Measurements from ENCODE around the gene TNIP1. TPM values are rescaled to one million over a fixed set of nuclear protein-coding genes. Genes with fewer than 3 reads are reported as not detected.

The TNIP1 gene
- polyA plus RNA-seq, 1 donor = 61.6 TPM

DNA sequence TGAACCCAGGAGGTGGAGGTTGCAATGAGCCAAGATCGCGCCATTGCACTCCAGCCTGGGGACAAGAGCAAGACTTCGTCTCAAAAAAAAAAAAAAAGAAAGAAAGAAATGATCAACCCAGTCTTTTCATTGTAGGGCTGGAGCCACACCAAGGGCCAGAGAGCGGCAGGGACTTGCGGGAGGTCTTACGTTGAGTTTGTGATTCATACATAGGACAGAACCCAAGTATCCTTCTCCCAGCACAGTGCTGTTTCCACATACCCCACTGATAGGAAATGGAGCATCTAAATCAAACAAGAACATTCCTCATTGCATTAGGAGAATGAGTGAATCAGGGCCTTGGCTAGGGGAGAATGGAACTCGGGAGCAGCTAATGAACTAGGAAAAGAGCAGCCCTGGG lies 3.5 kb upstream of the TNIP1 start:
- no peak for DNase-seq

DNA sequence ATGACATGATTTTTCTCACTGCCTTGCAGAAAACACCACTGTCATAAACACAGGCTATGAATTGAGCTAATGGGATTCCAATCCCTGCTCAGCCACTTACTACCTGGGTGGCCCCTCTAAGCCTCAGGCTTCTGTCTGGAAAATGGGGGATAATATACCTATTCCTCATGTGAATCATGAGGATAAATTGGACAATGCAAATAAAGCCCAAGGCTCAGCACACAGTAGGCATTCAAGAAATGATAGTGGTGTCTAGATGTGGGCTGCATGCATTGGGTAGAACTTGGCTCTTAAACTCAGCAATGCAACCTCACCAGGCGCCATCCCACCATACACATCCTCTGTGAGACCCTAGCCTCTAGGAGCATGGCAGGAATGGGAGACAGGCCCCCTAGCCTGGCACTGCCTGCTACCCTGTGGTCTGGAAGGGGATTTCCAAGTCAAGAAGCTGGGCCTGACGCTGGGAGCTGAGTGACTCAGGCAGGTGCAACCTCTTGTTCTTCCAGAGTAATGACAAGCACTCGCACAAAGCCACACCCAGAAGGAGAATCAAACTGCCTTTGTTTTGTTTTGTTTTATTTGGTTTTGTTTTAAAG lies 2.3 kb upstream of the TNIP1 start:
- no peak for DNase-seq

DNA sequence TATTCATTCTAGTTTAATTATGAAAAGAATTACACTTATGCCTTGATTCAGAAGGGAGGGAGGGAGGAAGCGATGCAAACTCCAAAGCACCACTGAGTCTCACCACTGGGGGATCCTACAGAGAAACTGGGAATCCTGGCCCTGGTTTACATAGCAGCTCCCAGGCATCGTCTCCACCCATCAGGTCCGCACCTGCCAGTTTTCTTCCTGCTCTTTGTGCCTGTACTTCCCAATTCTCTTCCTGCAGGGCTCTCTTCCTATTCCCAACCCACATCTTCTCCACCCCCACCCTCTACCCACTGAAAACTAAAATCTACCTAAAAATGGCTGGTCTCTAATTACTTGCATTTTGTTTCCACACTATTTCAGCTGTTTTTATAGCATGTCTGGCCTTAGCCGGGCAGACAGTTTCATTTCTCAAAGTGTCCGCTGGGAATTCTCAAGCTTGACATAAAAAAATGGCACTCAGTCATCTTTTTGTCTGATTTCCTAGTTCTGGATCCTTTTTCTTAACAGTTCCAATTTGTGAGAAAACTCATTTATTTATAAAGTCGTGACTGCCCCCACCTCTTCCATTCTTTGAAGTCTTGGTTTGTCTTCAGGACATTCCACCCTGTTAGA lies 1.6 kb upstream of the TNIP1 start:
- DNase-seq = no peak

DNA sequence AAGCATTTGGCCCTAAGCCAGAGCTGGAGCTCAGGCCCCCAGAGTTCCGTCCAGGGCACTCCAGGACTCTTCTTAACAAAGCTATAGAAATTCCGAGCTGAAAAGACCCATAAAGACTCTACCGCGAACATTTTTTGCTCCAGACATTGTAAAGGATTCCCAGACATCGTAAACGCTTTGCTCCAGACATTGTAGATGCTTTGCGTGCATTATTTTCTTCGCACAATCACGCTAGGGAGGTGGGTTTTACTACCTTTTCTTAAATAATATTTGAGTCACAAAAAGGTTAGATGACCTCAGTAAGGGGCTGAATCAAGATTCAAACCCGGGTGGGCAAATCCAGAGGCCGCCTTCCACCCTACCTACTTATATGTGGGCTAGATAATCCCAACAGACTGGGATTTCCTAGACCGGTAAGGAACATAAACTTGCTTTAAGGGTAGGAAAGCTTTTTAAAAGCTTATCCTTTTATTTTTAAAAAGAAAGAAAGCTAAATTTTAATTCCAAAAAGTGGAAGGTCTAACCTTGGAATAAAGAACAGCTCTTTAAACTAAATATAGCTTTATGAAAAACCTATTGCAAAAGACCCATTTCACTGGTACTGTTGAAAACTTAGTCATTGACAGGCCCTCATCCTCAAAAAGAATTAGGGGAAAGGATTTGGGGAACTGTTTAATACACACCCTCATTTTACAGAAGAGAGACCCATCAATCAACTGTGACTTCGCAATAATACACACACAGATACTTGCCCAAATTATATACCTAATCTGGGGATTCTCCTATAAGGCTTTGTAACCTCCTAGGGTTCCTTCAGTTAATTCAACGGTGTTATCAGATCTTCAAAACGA lies 822 bp upstream of the TNIP1 start:
- peak; percentile 83 for DNase-seq

DNA sequence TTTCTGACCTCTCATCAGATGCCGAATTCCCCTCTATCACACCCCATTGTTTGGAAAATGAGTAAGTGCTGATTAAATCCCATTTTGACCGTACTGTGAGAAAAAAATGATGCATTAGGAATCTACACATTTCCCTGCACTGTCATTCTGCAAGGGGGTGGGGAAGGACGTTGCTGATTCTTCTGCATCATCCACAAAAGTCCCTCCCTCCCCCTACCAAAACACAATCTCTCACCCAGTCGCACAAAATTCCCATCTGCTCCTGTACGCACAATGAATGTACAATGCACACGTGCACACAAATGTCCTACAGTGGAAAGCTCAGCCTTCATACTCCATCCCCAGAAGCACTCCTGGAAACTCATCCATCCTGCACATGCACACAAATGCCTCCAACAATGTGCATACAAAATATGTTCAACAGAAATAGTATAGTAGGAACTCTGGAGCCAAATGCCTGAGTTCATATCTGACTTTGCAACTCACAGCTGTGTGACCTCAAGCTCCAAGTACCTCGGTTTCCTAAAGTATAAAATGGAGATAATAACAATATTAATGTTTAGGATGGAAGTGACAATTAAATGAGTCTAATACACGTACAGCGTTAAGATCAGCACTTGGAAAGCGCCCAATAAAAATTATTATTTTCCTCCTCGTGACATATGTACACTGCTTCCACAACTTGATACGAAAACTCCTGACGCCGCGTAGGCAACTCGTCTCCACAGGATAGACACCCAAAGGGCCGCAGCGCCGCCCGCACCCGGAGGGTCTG lies 809 bp downstream of the TNIP1 start:
- no peak for DNase-seq

DNA sequence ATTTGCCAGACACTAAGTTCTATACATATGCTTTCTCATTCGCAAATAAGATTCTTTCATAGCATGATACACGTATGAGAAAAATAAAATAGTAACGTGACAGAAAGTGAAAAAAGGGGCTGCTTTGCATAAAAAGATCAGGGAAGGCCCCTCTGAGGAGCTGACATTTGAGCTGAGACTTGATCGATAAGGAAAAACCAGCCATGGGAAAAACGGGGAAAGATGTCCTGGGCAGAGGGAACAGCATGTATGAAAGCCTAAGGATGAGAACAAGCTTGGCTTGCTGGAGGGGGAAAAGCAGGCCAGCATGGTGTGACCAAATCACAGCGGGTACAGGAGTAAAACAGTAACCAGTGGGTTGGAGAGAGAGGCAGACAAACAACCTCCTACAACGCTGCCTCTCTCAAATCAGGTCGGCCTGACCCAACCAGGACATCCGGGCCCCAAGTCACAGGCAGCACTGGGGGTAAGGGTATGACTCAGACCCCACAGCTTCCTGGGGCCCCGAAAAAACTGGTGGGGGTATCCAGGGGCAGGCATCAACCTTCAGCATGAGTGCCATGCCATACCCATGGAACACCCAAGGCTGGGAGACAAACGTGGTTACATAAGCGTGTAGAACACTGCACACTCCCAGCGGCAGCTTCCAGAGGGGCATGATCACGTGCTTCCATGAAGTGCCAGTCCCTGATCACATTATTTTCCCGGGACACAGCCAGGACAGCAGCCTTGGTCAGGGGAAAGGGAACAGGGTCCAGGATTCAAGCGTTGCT lies 2.2 kb downstream of the TNIP1 start:
- no peak for DNase-seq

DNA sequence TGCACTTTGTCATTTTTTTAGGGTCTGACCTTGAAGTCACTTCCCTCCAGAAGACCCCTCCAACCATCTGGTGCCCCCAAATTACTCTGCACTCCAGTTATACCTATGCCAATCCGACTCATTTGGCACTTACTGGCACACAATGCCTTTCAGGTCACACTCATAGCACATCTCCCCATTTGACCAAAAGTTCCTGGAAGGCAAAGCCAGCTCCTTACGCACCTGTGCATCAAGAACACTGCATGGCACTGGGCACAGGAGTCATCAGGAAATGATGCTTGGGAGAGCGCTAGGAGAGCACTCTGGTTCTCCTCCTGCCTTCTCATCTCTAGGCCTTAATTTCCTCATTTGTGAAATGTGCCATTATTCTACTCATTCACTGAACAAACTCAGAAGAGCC lies 2.9 kb downstream of the TNIP1 start:
- no peak for DNase-seq

DNA sequence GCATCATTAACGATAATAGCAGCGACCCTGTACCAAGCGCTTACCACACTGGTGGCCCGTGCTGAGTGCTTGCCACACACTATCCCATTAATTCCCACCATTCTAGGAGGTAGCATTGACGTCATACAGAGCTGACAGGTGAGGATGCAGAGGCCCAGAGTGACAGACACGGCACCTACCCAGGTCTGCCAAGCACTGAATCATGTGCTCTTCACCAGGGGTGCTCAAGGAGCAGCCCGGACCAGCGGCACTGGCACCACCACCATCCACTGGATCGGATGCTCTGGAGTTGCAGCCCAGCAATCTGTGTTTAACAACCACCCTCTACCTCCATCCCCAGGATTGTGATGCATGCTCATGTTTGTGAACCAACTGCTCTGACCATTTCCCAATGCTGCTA lies 3.4 kb downstream of the TNIP1 start:
- no peak for DNase-seq

DNA sequence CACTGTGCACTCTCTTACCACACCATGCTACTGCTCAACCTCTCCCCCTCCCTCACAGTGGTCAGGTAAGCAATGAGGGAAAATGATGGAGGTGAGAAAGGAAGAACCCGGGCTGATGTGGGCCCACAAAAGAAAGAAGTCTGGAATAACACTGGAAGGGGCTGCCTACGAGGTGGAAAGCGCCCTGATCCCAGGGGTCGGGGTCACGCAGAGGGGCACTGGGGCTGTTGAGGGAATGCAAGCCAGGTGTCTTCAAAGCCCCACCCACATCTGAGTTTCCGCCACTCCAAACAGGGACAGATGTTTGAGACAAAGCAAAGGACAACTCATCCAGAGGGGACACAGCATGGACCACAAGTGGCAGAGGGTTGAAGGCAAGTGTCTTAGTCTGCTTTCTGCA lies 4.2 kb downstream of the TNIP1 start:
- DNase-seq = no peak

DNA sequence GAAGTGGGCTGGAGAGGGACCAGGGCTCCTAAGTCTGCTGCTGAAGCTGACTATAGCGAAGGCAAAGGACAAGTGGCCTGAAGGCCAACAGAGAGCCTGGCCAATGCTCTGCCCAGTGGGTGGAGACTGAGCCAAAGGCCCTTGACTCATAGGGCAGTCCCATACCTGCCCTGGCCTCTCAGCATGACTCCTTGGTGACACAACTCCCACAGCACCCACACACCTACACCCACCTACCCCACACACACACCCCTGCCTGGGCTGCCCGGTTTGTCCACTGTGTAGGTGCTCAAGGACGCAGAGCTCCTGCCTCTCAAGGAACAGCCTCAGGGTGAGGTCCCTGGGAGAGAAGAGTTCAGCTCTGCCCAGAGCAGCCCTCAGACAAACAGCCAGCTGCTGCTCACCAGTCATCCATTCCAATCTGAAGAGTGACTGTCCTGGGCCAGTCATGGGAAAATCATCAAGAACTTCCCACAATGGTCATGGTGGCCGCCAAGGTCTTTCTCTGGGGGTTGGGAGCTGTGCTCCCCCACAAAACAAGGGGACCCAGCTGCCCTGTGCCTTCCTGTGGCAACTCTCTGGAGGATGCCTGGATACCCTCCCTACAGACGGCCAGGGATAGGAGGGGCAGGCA lies 5.0 kb downstream of the TNIP1 start:
- no peak for DNase-seq

DNA sequence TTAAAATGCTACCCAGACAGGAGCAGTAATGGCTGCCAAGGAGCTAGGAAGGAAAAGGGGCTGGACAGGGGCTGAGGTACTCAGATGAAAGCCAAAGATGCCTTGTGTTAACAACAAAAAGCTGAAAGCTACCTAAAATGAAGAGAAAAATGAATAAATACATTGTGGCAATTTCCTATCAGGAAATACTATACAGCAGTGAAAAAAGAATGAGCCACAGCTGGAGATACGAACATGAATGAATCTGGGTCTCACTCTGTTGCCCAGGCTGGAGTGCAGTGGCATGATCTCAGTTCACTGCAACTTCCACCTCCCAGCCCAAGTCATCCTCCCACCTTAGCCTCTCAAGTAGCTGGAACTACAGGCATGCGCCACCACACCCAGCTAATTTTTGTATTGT lies 6.3 kb downstream of the TNIP1 start:
- DNase-seq = no peak

DNA sequence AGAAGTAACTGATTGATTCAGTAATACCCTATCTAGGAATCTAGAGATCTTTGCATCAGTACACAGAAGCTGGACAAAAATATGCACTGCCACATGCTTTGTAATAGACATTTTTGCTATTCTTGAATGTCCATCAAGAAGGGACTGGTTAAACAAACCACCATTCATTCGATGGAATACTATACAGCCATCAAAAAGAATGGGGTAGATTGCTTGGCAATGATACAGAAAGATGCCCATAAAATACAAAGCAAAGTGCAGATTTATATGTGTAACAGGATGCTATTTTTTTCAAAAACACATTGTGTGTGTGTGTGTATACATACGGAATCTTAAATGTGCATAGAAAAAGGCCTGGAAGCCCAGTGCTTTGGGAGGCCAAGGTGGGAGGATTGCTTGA lies 7.6 kb downstream of the TNIP1 start:
- no peak for DNase-seq

DNA sequence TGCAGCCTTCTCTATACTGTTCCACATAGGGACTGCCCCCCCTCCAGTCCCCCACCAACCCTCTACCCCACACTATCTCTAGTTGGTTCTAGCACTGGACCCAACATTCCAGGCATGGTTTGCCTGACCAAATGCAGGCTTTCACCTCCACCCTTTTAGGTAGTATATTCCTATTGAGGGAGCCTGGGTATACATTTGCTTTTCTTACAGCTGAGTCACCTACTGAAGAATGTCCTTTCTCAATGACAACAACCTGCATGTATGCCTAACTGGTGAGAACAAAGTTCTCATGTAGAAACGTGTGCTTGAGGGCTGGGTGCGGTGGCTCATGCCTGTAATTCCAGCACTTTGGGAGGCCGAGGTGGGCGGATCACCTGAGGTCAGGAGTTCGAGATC lies 8.2 kb downstream of the TNIP1 start:
- no peak for DNase-seq

DNA sequence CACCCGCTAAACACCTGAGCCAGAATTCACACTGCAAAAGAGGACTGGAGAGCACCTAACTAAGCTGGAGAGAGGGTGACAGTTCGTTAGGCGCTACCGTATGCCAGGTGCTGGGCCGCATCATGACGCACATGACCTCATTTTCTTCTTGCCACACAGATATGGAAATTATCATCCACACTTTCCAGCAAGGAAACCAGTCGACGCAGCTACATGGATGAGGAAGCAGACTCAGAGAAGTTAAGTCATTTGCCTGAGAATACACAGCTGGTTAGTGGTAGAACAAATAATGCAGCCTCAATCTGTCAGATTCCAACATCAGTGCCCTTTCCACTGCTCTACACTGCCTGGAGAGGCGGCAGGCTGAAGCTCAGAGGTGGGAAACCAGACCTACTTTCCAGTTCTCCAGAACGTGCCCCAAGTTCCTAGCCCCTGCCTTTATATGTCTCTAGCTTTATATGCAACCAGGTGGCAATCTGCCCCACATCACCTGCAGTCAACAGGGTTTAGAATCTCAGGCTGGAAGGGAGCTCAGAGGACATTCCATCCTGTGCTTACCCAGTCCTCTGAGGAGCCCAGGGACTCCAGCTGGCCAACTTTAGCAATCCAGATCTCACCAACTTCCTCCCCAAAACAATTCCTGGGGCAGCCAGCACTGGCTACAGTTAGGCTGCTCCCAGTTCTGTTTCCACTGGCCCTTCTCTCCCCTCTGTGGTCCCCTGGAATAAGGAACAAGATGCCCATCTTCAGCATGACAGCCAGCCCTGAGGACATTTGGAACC lies 8.8 kb downstream of the TNIP1 start:
- DNase-seq = no peak

DNA sequence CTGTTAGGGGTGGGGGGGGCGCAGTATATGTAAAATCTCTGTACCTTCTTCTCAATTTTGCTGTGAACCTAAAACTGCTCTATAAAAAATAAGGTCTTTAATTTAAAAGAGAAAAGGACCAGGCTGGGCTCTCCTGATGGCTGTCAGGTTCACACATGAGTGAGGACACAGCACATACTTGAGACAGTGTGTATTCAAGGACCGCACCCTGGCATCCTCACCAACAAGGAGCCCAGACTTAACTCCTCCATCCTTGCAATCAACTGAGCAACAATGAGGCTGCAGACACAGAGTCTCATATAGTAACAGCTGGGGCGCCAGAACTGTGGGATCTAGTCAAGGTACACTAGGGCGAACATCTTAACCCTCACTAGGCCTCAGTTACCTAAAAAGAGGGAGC lies 9.8 kb downstream of the TNIP1 start:
- no peak for DNase-seq

DNA sequence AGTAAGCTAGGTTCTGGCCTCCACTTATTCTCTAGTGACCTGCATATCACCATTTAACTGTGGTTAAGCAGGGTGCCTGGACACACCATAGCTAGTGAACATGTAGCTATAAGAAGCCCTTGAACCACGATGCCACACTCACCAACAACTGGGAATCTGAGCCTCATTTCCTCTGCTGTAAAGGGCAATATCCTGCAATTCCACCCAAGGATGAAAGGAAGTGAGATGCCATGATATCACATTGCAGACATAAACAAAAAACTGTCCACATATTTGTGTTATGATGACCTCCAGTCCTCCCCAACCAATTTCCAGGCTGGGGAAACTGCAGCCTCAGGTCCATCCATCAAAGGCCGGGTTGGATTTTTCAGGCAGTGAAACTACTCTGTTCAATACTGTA lies 10.4 kb downstream of the TNIP1 start:
- DNase-seq = no peak

DNA sequence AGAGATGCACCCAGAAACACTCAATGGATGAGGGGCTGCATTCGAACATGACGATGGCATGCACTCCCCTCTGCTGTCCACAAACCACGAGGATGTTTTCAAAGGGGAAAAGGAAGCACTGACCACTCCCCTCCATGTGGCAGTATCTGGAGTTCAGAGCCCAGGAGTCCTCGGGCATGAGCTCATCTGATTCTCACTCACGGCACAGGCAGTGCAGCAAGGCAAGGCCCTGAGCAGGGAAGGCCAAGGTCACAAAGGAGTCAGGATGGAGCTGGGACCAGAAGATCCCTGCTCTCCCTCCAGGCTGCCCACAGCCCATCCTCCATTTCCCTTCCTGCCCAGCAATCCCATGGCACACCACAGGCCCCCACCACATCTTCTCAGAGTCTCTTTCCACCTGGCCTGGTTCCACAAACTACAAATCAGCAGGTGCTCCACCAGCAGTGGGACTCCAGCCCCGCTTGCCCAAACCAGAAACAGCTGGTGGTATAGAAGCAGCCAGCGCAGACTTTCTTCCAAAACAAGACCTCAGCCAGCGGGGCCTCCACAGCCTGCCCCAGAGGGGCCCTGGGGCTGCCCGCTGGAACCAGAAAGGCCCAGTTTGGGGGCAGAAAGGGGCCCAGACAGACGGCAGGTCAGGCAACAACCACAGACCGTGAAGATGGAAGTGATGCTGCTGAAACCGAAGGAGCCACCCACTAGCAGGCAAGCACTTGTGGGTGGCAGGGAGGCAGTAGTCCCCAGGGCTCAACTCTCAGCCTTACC lies 12.2 kb downstream of the TNIP1 start:
- DNase-seq = no peak

DNA sequence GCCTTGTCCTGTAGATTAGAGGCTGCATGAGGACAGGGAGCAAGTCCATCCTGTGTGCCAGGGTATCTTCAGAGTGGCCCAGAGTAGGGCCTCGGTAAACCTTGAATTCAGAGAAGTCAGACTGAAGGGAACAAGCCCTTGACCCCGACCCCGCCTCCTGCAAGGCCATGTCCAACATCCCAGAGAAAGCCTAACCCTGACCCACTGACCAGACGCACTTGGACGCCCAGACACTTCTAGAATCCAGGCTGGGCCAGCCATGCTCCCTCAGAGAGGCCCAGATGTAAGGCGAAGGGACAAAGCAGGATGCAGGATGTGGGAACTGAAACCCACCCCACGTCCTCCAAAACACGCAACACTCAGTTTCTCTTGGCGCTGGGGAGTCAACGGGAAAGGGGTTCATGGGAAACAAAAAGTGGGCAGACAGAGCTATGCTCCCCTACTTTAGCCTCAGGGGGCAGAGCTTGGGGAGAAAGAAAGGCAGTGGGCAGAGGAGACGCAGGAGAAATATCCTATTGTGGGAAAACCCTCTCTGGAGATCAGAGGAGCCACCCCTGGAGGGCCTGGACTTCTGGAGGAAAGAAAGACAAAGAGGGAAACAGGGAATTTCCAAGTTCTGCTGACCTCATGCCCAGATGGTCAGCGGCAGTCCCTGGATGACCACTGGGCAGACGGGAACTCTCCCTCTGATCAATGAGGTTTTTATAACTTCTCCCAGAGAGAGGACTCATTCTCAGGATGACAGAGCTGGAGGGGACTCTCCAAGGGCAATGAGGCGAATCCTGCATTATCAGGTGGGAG lies 13.0 kb downstream of the TNIP1 start:
- DNase-seq = no peak

DNA sequence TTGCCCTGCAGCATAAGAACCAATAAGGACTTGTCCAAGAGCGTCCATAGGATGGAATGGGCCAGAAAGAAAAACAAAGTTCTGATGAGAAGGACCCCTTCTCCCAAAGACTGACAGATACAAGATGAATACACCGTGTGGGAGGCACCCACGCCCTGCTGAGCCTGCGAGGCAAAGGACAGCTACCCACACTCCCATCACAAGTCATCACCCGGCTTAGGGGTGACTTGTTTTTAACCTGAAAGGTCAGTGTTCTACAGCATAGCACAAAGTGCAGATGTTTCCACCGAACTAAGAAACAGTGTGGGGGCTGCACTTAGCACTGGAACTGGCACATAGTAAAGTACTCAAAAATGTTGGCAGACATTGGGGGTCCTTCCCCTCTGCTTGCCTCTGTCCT lies 13.9 kb downstream of the TNIP1 start:
- DNase-seq = no peak
